NT2/D1 (cell line): ENCODE measurements around the gene MAD1L1.

Experiments used
- SUZ12 ChIP-seq: IDR thresholded peaks from 2 replicates; pipeline ENCODE4 v1.6.1; 2011; ENCODE audit not compliant: insufficient read length, insufficient read depth; ENCODE audit errors: extremely low read depth
- YY1 ChIP-seq: IDR thresholded peaks from 2 replicates; pipeline ENCODE4 v1.6.1; 2011; ENCODE audit not compliant: insufficient read length, insufficient read depth
- ZNF274 ChIP-seq: IDR thresholded peaks from 2 replicates; pipeline ENCODE4 v1.6.1; 2011; ENCODE audit warnings: mild to moderate bottlenecking, low read depth, low read length

DNA sequence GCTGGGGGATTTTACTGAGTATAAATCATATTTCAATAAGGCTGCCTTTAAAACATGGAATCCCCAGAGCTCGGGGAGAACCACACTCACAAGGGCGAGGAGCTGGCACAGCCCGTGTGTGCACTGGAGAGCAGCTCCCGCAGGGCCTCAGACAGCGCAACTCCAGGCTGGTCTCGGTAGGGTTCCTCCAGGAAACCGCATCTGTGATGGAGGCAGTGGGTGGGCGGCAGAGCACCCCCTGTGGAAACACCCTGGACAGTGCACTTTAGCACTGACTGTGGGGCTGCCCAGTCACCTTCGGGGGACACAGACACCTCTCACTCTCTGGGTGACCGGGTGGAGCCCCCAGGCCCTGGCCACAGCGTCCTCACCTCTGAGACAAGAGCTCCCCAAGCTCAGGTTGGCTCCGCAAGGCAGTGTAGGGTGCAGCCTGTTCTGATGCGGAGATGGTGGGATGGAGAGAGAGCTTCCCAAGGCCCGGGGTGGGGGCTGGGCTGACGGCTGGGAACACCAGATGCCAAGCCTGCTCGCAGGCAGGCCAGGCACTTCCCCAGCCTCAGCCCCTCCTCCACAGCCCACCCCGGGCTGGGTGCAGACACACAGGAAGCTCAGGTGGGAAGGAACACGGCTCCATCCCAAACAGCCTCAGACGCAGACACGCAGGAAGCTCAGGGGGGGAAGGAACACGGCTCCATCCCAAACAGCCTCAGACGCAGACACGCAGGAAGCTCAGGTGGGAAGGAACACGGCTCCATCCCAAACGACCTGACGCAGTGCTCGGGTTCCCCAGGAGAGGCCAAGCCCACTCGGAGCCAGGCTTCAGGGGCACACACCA lies 224.4 kb downstream of the MAD1L1 start:
- TF ChIP-seq YY1 (no peak), ZNF274 (no peak), SUZ12 (no peak)
